K562 (cell line): ENCODE data around the gene SOX11. TPM values are rescaled to one million over a fixed set of nuclear protein-coding genes. Genes with fewer than 3 reads are reported as not detected.

Source experiments
- ATAC-seq: fragments of 200-7000 bp; cut with Tn5 transposase; 3 replicates; pipeline ENCODE4 v1.9.1; 2020; ENCODE audit warnings: moderate library complexity
- BruUV-seq: library from RNA; stranded (reverse); fragments of 400-500 nt; replicated peaks from 2 replicates; lab custom pipeline; 2021; lab: Mats Ljungman, UMichigan
- CTCF ChIA-PET: fragments of 300-600 bp; formaldehyde crosslinking; extraction: SDS; loops from one replicate; lab custom pipeline; 2021; ENCODE audit warnings: low intra/inter-chr PET ratio; lab: Yijun Ruan, JAX
- POLR2A ChIA-PET: fragments of 300-600, 350-650 bp; sonication (Branson Sonifier 250); formaldehyde crosslinking; extraction: SDS; loops from one replicate; lab custom pipeline; 2021; ENCODE audit warnings: antibody characterized with exemption, inconsistent platforms; lab: Yijun Ruan, JAX
- DNase-seq, 4 experiments: peaks; one replicate each; pipeline versions ENCODE4 v3.0.0 to v3.0.0-alpha.2; 2011 to 2018; ENCODE audit warnings: low spot score in 3 of 4, mixed read lengths in 3 of 4; ENCODE audit errors: extremely low read depth in 1 of 4
- FAIRE-seq: peaks from 2 replicates; lab custom pipeline; 2011; peaks lifted over from hg19 to GRCh38; lab: Jason Lieb, UNC
- H2AFZ ChIP-seq: 2 replicates; pipeline ENCODE4 v1.6.0; 2011; ENCODE audit warnings: low read depth, low read length, control low read depth, inconsistent platforms
- H3K27ac ChIP-seq: fragments of 200-600 bp; 3 replicates; pipeline ENCODE4 v1.8.0; 2011; ENCODE audit warnings: low read depth, mild to moderate bottlenecking, control low read depth, inconsistent platforms, low read length, moderate library complexity, mixed read lengths; ENCODE audit errors: extremely low read depth
- H3K27me3 ChIP-seq, 2 experiments: fragments of 300-600 bp in 1 of 2; 2 replicates in 1 of 2; 3 replicates in 1 of 2; pipeline versions ENCODE4 v1.6.0 to v1.8.0; 2011; ENCODE audit warnings: inconsistent platforms in 2 of 2, low read length in 2 of 2, mild to moderate bottlenecking in 1 of 2, mixed read lengths in 1 of 2, moderate library complexity in 1 of 2; ENCODE audit not compliant: control insufficient read depth in 2 of 2, insufficient read depth in 2 of 2
- H3K36me3 ChIP-seq: fragments of 300-600 bp; 3 replicates; pipeline ENCODE4 v1.8.0; 2011; ENCODE audit warnings: mild to moderate bottlenecking, low read length, inconsistent platforms; ENCODE audit not compliant: control insufficient read depth, insufficient read depth
- H3K4me1 ChIP-seq, 2 experiments: fragments of 200-600 bp in 1 of 2; replicated peaks in 1 of 2; 2 replicates in 1 of 2; 3 replicates in 1 of 2; pipeline versions ENCODE4 v1.5.1 to v1.8.0; 2011; ENCODE audit warnings: inconsistent platforms in 2 of 2, low read length in 2 of 2, mild to moderate bottlenecking in 1 of 2, mixed read lengths in 1 of 2, moderate library complexity in 1 of 2; ENCODE audit not compliant: control insufficient read depth in 2 of 2, insufficient read depth in 2 of 2
- H3K4me2 ChIP-seq: 2 replicates; pipeline ENCODE4 v1.6.1; 2011; ENCODE audit warnings: low read length, control low read depth, inconsistent platforms, mixed read lengths; ENCODE audit not compliant: insufficient read depth
- H3K4me3 ChIP-seq: fragments of 200-600 bp; sonication (generic), shearing (Covaris generic); 2 replicates; pipeline ENCODE4 v1.5.1; 2016; ENCODE audit warnings: control low read depth, inconsistent platforms
- H3K79me2 ChIP-seq: fragments of 200-600 bp; 3 replicates; pipeline ENCODE4 v1.8.0; 2011; ENCODE audit warnings: low read length, inconsistent platforms; ENCODE audit not compliant: control insufficient read depth, insufficient read depth
- H3K9ac ChIP-seq, 2 experiments: 2 replicates each; pipeline versions ENCODE4 v1.6.0 to v1.6.1; 2011; ENCODE audit warnings: low read depth in 2 of 2, low read length in 2 of 2, control low read depth in 1 of 2, inconsistent platforms in 1 of 2, mild to moderate bottlenecking in 1 of 2, mixed read lengths in 1 of 2; ENCODE audit not compliant: insufficient read depth in 1 of 2
- H3K9me1 ChIP-seq: one replicate; pipeline ENCODE4 v1.6.0; 2011; ENCODE audit warnings: inconsistent platforms, mild to moderate bottlenecking, low read length, moderate library complexity; ENCODE audit not compliant: control insufficient read depth, insufficient read depth
- H3K9me3 ChIP-seq: replicated peaks from 2 replicates; pipeline ENCODE4 v1.5.1; 2011; ENCODE audit warnings: low read depth, low read length, inconsistent platforms; ENCODE audit not compliant: control insufficient read depth, insufficient read depth
- H4K20me1 ChIP-seq: replicated peaks from 2 replicates; pipeline ENCODE4 v1.6.1; 2011; ENCODE audit warnings: low read length, inconsistent platforms, mixed read lengths; ENCODE audit not compliant: control insufficient read depth, insufficient read depth
- CGGBP1 ChIP-seq: fragments of 250-450 bp; sonication (Bioruptor Pico); IDR thresholded peaks from 2 replicates; pipeline ENCODE4 v1.9.0; 2021; ENCODE audit warnings: mild to moderate bottlenecking
- MNT ChIP-seq, 2 experiments: fragments of 450-650 bp; conservative IDR thresholded peaks; 2 replicates each; pipeline ENCODE4 v1.6.1; 2017; ENCODE audit warnings: mild to moderate bottlenecking in 2 of 2, moderate library complexity in 2 of 2
- WGBS: fragments of 100-300 bp; shearing (Covaris generic); methylation state at CpG from one replicate; pipeline ENCODE4 v1.1.6; 2016; ENCODE audit warnings: low coverage, mixed read lengths; ENCODE audit not compliant: insufficient coverage; ENCODE audit errors: missing lambda C conversion rate; 5-methylcytosine and 5-hydroxymethylcytosine counted together
- in situ Hi-C: fragments of 300-500 bp; cut with MboI; formaldehyde crosslinking; loops from 4 replicates; pipeline ENCODE4 v1.15.0; 2018; ENCODE audit warnings: inconsistent platforms, mixed read lengths
- intact Hi-C: fragments of 100-400 bp; cut with micrococcal nuclease; formaldehyde crosslinking; loops from 2 replicates; pipeline ENCODE4 v1.14.2; 2022
- polyA plus RNA-seq, 8 experiments: library from polyadenylated mRNA; depleted of rRNA in 4 of 8; stranded (reverse) in 5 of 8; unstranded in 3 of 8; fragments of >200 nt; fragmentation: Nextera tagmentation in 2 of 8; fragmentation: Illumina TruSeq in 1 of 8; extraction: Ambion mirVana in 2 of 8; extraction: Trizol in 1 of 8; gene quantifications; 2 replicates each; pipeline versions ENCODE4 v1.2.1 to v1.2.3, GENCODE V29; 2011 to 2014; ENCODE audit warnings: inconsistent platforms in 1 of 8, missing spikeins in 1 of 8
- total RNA-seq, 7 experiments: library from RNA; depleted of rRNA in 6 of 7; stranded (reverse); fragments of >200 nt in 6 of 7; fragmentation: Illumina TruSeq in 2 of 7; extraction: Trizol in 2 of 7; gene quantifications; 2 replicates each; pipeline versions ENCODE4 v1.2.1 to v1.2.3, GENCODE V29; 2011 to 2021; ENCODE audit warnings: low replicate concordance in 1 of 7

SOX11 gene
- total and polyA plus RNA-seq, 9 of the 15 experiments (the other 6 are each of a cell fraction or from before 2014, with no cell fraction given), result 0.02 TPM; not detected in 8

- TF ChIP-seq MNT (conservative IDR thresholded peaks at IDR 0.05), result no peak
Observed at GRCh38 chr2:5729416-5729815, 37.2 kb downstream of the SOX11 start (continued).

- Histone ChIP-seq H3K27me3 (no peaks in the 10 kb centered on the region), H3K4me3 (no peak overlapping the region), H3K9me1 (no peaks in the 10 kb centered on the region), H2AFZ (no peak overlapping the region), H3K27ac (no peak overlapping the region), H3K4me1 (no peaks in the 10 kb centered on the region), H3K9ac (no peak overlapping the region), H3K36me3 (no peaks in the 10 kb centered on the region), H4K20me1 (no peaks in the 10 kb centered on the region), H3K79me2 (no peaks in the 10 kb centered on the region), H3K9me3 (no peaks in the 10 kb centered on the region), H3K4me2 (no peak overlapping the region)
- TF ChIP-seq CGGBP1 (CRISPR knock-in tag), result no peak
- intact Hi-C loops, result no loop called here
- 6% methylated on average over 2 of the region's 2 CpGs for WGBS
- no TSS peak for BruUV-seq
- no peak for ATAC-seq
- in situ Hi-C loops, result no loop called here
- FAIRE-seq, result no peak
- ChIA-PET CTCF (no interaction called here), POLR2A (no interaction called here)
- no peak for DNase-seq
Observed at GRCh38 chr2:5730386-5730785, 38.2 kb downstream of the SOX11 start.
